ENCODE results near the gene ACTR1A.

Gene ACTR1A

GRCh38 chr10:102492983-102493382 lies 9.5 kb downstream of the ACTR1A start:
- Mint-ChIP-seq H3K9me3 (no peaks in the 10 kb centered on the region), H3K27ac (ENCODE audit: low read depth) (peak overlapping the region; percentile 79), H3K4me1 (peaks cover 28% of the 10 kb centered on the region), H3K27me3 (no peaks in the 10 kb centered on the region), H3K36me3 (ENCODE audit: insufficient read depth) (peaks cover 44% of the 10 kb centered on the region), H3K4me3 (no peak overlapping the region)
- no peak for DNase-seq (ENCODE audit: low spot score in 2 of 2)
- ATAC-seq (replicated peaks; ENCODE audit: extremely low read depth, poor library complexity, severe bottlenecking) = no peak

GRCh38 chr10:102492344-102492939 lies 10.1 kb downstream of the ACTR1A start:
- no peak for DNase-seq (ENCODE audit: low spot score in 2 of 2)
- peaks cover 23% of the 10 kb centered on the region for H3K4me1 Mint-ChIP-seq
- peak overlapping the region; percentile 79 for H3K27ac Mint-ChIP-seq (ENCODE audit: low read depth)
- ATAC-seq (replicated peaks; ENCODE audit: extremely low read depth, poor library complexity, severe bottlenecking) = no peak
- no peak overlapping the region for H3K4me3 Mint-ChIP-seq
- H3K27me3 Mint-ChIP-seq = no peaks in the 10 kb centered on the region
- H3K9me3 Mint-ChIP-seq = no peaks in the 10 kb centered on the region
- peaks cover 49% of the 10 kb centered on the region for H3K36me3 Mint-ChIP-seq (ENCODE audit: insufficient read depth)

GRCh38 chr10:102491136-102491535 lies 11.4 kb downstream of the ACTR1A start:
- Mint-ChIP-seq H3K27me3 (no peaks in the 10 kb centered on the region), H3K4me1 (peaks cover 18% of the 10 kb centered on the region), H3K4me3 (no peak overlapping the region), H3K36me3 (ENCODE audit: insufficient read depth) (peaks cover 53% of the 10 kb centered on the region), H3K9me3 (no peaks in the 10 kb centered on the region), H3K27ac (ENCODE audit: low read depth) (no peak overlapping the region)
- DNase-seq (ENCODE audit: low spot score in 2 of 2) (no peak), ATAC-seq (replicated peaks; ENCODE audit: extremely low read depth, poor library complexity, severe bottlenecking) (no peak)

- no peaks in the 10 kb centered on the region for H3K4me1 Mint-ChIP-seq
- no peak overlapping the region for H3K27ac Mint-ChIP-seq (ENCODE audit: low read depth)
- H3K36me3 Mint-ChIP-seq (ENCODE audit: insufficient read depth) = peaks cover 86% of the 10 kb centered on the region
- DNase-seq (ENCODE audit: low spot score in 2 of 2) = no peak
- no peak for ATAC-seq (replicated peaks; ENCODE audit: extremely low read depth, poor library complexity, severe bottlenecking)
- H3K9me3 Mint-ChIP-seq = no peaks in the 10 kb centered on the region
- no peaks in the 10 kb centered on the region for H3K27me3 Mint-ChIP-seq
- H3K4me3 Mint-ChIP-seq = no peak overlapping the region
Measured at GRCh38 chr10:102485093-102485784, 17.3 kb downstream of the ACTR1A start.

- Mint-ChIP-seq H3K4me3 (no peak overlapping the region), H3K36me3 (ENCODE audit: insufficient read depth) (peaks cover 81% of the 10 kb centered on the region)
Measured at GRCh38 chr10:102484021-102484420, 18.5 kb downstream of the ACTR1A start.

GRCh38 chr10:102480396-102480795 lies 22.1 kb downstream of the ACTR1A start:
- Mint-ChIP-seq H3K36me3 (ENCODE audit: insufficient read depth) (peaks cover 53% of the 10 kb centered on the region), H3K27me3 (no peaks in the 10 kb centered on the region), H3K4me3 (no peak overlapping the region), H3K27ac (ENCODE audit: low read depth) (peak overlapping the region; percentile 68), H3K9me3 (no peaks in the 10 kb centered on the region), H3K4me1 (peaks cover 6% of the 10 kb centered on the region)
- ATAC-seq (replicated peaks; ENCODE audit: extremely low read depth, poor library complexity, severe bottlenecking) (no peak), DNase-seq (ENCODE audit: low spot score in 2 of 2) (no peak)

More at GRCh38 chr10:102484021-102484420, 18.5 kb downstream of the ACTR1A start:
- Mint-ChIP-seq H3K4me1 (peaks cover 3% of the 10 kb centered on the region), H3K27me3 (no peaks in the 10 kb centered on the region), H3K9me3 (no peaks in the 10 kb centered on the region), H3K27ac (ENCODE audit: low read depth) (no peak overlapping the region)
- no peak for DNase-seq (ENCODE audit: low spot score in 2 of 2)
- ATAC-seq (replicated peaks; ENCODE audit: extremely low read depth, poor library complexity, severe bottlenecking) = no peak

GRCh38 chr10:102479651-102480050 lies 22.9 kb downstream of the ACTR1A start:
- DNase-seq (ENCODE audit: low spot score in 2 of 2) = no peak
- Mint-ChIP-seq H3K27ac (ENCODE audit: low read depth) (no peak overlapping the region), H3K36me3 (ENCODE audit: insufficient read depth) (peaks cover 45% of the 10 kb centered on the region), H3K9me3 (no peaks in the 10 kb centered on the region), H3K27me3 (no peaks in the 10 kb centered on the region), H3K4me1 (peaks cover 6% of the 10 kb centered on the region), H3K4me3 (no peak overlapping the region)
- no peak for ATAC-seq (replicated peaks; ENCODE audit: extremely low read depth, poor library complexity, severe bottlenecking)

GRCh38 chr10:102476466-102477141 lies 25.9 kb downstream of the ACTR1A start:
- H3K4me3 Mint-ChIP-seq = no peak overlapping the region

GRCh38 chr10:102475451-102476040 lies 27.0 kb downstream of the ACTR1A start:
- ATAC-seq (replicated peaks; ENCODE audit: extremely low read depth, poor library complexity, severe bottlenecking) (no peak), DNase-seq (ENCODE audit: low spot score in 2 of 2) (no peak)
- H3K27me3 Mint-ChIP-seq = no peaks in the 10 kb centered on the region
- no peak overlapping the region for H3K4me3 Mint-ChIP-seq
- no peak overlapping the region for H3K27ac Mint-ChIP-seq (ENCODE audit: low read depth)
- H3K4me1 Mint-ChIP-seq = peaks cover 25% of the 10 kb centered on the region
- peaks cover 19% of the 10 kb centered on the region for H3K36me3 Mint-ChIP-seq (ENCODE audit: insufficient read depth)
- no peaks in the 10 kb centered on the region for H3K9me3 Mint-ChIP-seq

More at GRCh38 chr10:102476466-102477141, 25.9 kb downstream of the ACTR1A start:
- DNase-seq (ENCODE audit: low spot score in 2 of 2) = no peak
- peaks cover 28% of the 10 kb centered on the region for H3K36me3 Mint-ChIP-seq (ENCODE audit: insufficient read depth)
- no peak for ATAC-seq (replicated peaks; ENCODE audit: extremely low read depth, poor library complexity, severe bottlenecking)
- H3K27me3 Mint-ChIP-seq = no peaks in the 10 kb centered on the region
- peaks cover 25% of the 10 kb centered on the region for H3K4me1 Mint-ChIP-seq
- no peaks in the 10 kb centered on the region for H3K9me3 Mint-ChIP-seq
- H3K27ac Mint-ChIP-seq (ENCODE audit: low read depth) = no peak overlapping the region

GRCh38 chr10:102473445-102474331 lies 28.8 kb downstream of the ACTR1A start:
- ATAC-seq (replicated peaks; ENCODE audit: extremely low read depth, poor library complexity, severe bottlenecking) (peak; percentile 43), DNase-seq (ENCODE audit: low spot score in 2 of 2) (no peak)
- Mint-ChIP-seq H3K27me3 (no peaks in the 10 kb centered on the region), H3K4me3 (peak overlapping the region; percentile 33), H3K27ac (ENCODE audit: low read depth) (peak overlapping the region; percentile 47), H3K4me1 (peaks cover 24% of the 10 kb centered on the region), H3K36me3 (ENCODE audit: insufficient read depth) (peaks cover 9% of the 10 kb centered on the region), H3K9me3 (no peaks in the 10 kb centered on the region)

GRCh38 chr10:102470579-102471546 lies 31.6 kb downstream of the ACTR1A start:
- no peak for ATAC-seq (replicated peaks; ENCODE audit: extremely low read depth, poor library complexity, severe bottlenecking)
- H3K36me3 Mint-ChIP-seq (ENCODE audit: insufficient read depth) = peaks cover 6% of the 10 kb centered on the region
- H3K27me3 Mint-ChIP-seq = no peaks in the 10 kb centered on the region
- H3K4me3 Mint-ChIP-seq = no peak overlapping the region
- H3K27ac Mint-ChIP-seq (ENCODE audit: low read depth) = no peak overlapping the region
- DNase-seq (ENCODE audit: low spot score in 2 of 2) = no peak
- H3K4me1 Mint-ChIP-seq = peaks cover 24% of the 10 kb centered on the region
- H3K9me3 Mint-ChIP-seq = no peaks in the 10 kb centered on the region

All from central memory CD8-positive, alpha-beta T cell (primary cell).